Measurements from ENCODE around the gene ESPNL.

ESPNL gene

GRCh38 chr2:238174291-238174690 lies 74.2 kb downstream of the ESPNL start:
- Histone ChIP-seq H3K36me3 (ENCODE audit: low read length) (peaks cover 14% of the 10 kb centered on the region), H3K9ac (ENCODE audit: low read length) (no peak overlapping the region), H3K27me3 (ENCODE audit: low read length) (no peaks in the 10 kb centered on the region), H3K9me2 (replicated peaks; ENCODE audit: insufficient read depth, low read length) (no peaks in the 10 kb centered on the region), H3F3A (ENCODE audit: insufficient read depth) (no peaks in the 10 kb centered on the region), H4K20me1 (ENCODE audit: low read depth, low read length) (no peaks in the 10 kb centered on the region), H3K9me3 (ENCODE audit: insufficient read depth, low read length) (no peaks in the 10 kb centered on the region), H3K4me3 (ENCODE audit: insufficient read depth, low read length, poor library complexity, severe bottlenecking) (no peak overlapping the region), H3K27ac (ENCODE audit: low read depth, low read length) (no peak overlapping the region), H2AFZ (ENCODE audit: low read depth, low read length, severe bottlenecking) (no peak overlapping the region), H3K4me2 (ENCODE audit: low read depth, low read length, poor library complexity, severe bottlenecking) (no peak overlapping the region), H3K79me2 (ENCODE audit: insufficient read depth, low read length) (no peaks in the 10 kb centered on the region)
- no peak for TF ChIP-seq CTCF (IDR thresholded peaks at IDR 0.05; ENCODE audit: insufficient read depth, low read length, poor library complexity, severe bottlenecking)
- TF ChIP-seq EZH2phosphoT487 (conservative IDR thresholded peaks at IDR 0.05; ENCODE audit: low read length): no peak

- Histone ChIP-seq H3K9me2 (replicated peaks; ENCODE audit: insufficient read depth, low read length) (no peaks in the 10 kb centered on the region), H3K27ac (ENCODE audit: low read depth, low read length) (no peak overlapping the region), H3K4me3 (ENCODE audit: insufficient read depth, low read length, poor library complexity, severe bottlenecking) (no peak overlapping the region), H3K9me3 (ENCODE audit: insufficient read depth, low read length) (no peaks in the 10 kb centered on the region), H2AFZ (ENCODE audit: low read depth, low read length, severe bottlenecking) (no peak overlapping the region), H3K27me3 (ENCODE audit: low read length) (no peaks in the 10 kb centered on the region), H3K4me2 (ENCODE audit: low read depth, low read length, poor library complexity, severe bottlenecking) (no peak overlapping the region), H3K36me3 (ENCODE audit: low read length) (peaks cover 18% of the 10 kb centered on the region), H3K9ac (ENCODE audit: low read length) (no peak overlapping the region), H3F3A (ENCODE audit: insufficient read depth) (no peaks in the 10 kb centered on the region), H3K79me2 (ENCODE audit: insufficient read depth, low read length) (no peaks in the 10 kb centered on the region), H4K20me1 (ENCODE audit: low read depth, low read length) (no peaks in the 10 kb centered on the region)
- TF ChIP-seq EZH2phosphoT487 (conservative IDR thresholded peaks at IDR 0.05; ENCODE audit: low read length) (no peak), CTCF (IDR thresholded peaks at IDR 0.05; ENCODE audit: insufficient read depth, low read length, poor library complexity, severe bottlenecking) (no peak)
Observed at GRCh38 chr2:238174701-238175100, 74.6 kb downstream of the ESPNL start.

- no peaks in the 10 kb centered on the region for H3K9me2 ChIP-seq (replicated peaks; ENCODE audit: insufficient read depth, low read length)
- no peaks in the 10 kb centered on the region for H3K27me3 ChIP-seq (ENCODE audit: low read length)
- no peaks in the 10 kb centered on the region for H3F3A ChIP-seq (ENCODE audit: insufficient read depth)
- H3K27ac ChIP-seq (ENCODE audit: low read depth, low read length): no peak overlapping the region
- H3K36me3 ChIP-seq (ENCODE audit: low read length): peaks cover 34% of the 10 kb centered on the region
- TF ChIP-seq EZH2phosphoT487 (conservative IDR thresholded peaks at IDR 0.05; ENCODE audit: low read length): no peak
- no peak for TF ChIP-seq CTCF (IDR thresholded peaks at IDR 0.05; ENCODE audit: insufficient read depth, low read length, poor library complexity, severe bottlenecking)
- H3K4me2 ChIP-seq (ENCODE audit: low read depth, low read length, poor library complexity, severe bottlenecking): no peak overlapping the region
- H3K4me3 ChIP-seq (ENCODE audit: insufficient read depth, low read length, poor library complexity, severe bottlenecking): no peak overlapping the region
- no peaks in the 10 kb centered on the region for H3K9me3 ChIP-seq (ENCODE audit: insufficient read depth, low read length)
- H3K9ac ChIP-seq (ENCODE audit: low read length): no peak overlapping the region
- no peak overlapping the region for H2AFZ ChIP-seq (ENCODE audit: low read depth, low read length, severe bottlenecking)
- no peaks in the 10 kb centered on the region for H4K20me1 ChIP-seq (ENCODE audit: low read depth, low read length)
- no peaks in the 10 kb centered on the region for H3K79me2 ChIP-seq (ENCODE audit: insufficient read depth, low read length)
Observed at GRCh38 chr2:238176613-238177012, 76.5 kb downstream of the ESPNL start.

All from SU-DHL-6 (cell line).